EL (cell line): ENCODE results near the gene MS4A10.
"Not testable (repeated sequence)": the region's sequence is repeated elsewhere in the genome, so short reads cannot be mapped to it uniquely, and the experiment has no call there.

Experiments
- DNase-seq: peaks from one replicate; pipeline ENCODE4 v3.0.0-alpha.2; 2016

The MS4A10 gene

DNA sequence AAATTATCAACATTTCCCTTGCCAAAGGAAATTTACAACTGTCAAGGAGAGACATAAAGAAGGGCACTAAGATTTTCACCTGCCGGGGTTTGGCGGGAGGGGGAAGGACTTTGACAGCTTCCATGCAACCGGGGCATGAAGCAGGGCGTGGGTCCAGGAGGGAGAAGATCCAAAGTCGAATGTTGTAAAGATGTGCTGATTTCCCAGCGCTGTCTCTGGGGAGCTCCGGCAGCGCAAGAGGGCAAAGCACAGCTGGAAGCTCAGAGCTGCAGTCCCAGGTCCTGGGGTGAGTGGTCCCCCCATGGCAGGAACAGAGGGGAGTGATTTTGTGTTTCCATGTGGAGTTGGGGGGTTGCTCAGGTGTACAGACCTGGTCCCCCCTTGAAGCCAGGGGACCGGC, at the start of gene MS4A10:
Gene MS4A10, plus strand, starts transcription at position 198 of the 400 bp plus-strand sequence. CDS start 5,003 bp downstream, outside the sequence.
- no peak for DNase-seq

DNA sequence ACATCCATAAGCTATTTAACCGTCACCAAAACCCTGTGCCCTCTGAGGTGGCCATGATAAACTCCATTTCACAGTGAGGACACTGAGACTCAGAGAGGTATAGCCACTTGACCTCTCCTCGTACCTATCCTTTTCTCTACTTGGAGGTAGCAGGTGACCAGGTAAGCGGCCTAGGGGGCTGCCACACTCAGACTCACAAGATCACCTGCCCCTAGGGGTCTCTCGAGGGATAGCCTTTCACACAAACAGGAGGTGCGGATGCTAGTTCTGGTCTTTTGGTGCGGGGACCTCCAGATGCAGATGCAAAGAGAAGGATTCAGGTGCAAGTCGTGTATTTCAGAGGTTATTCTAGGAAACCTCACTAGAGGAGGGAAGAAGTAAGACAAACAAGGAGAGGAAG, 46.0 kb upstream of the MS4A10 start:
- no peak for DNase-seq

DNA sequence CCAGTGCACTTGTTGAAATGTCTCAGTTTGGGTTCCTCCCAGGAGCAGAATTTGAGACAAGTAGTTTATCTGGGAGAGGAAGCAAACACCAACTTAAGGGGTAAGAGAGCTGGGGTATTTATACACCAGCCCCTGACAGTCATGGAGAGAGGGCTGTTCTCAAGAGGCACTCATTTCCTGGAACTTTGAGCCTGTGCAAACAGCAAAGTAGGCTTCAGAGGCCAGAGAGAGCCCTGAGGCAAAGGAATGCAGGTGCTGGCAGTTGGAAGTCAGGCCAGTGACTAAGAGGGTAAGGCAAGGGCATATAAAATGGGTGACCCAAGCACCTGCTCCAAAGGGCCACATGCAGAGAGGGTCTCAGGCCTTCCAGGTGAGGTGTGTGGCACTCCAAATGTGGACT, 44.6 kb upstream of the MS4A10 start:
- DNase-seq: no peak

DNA sequence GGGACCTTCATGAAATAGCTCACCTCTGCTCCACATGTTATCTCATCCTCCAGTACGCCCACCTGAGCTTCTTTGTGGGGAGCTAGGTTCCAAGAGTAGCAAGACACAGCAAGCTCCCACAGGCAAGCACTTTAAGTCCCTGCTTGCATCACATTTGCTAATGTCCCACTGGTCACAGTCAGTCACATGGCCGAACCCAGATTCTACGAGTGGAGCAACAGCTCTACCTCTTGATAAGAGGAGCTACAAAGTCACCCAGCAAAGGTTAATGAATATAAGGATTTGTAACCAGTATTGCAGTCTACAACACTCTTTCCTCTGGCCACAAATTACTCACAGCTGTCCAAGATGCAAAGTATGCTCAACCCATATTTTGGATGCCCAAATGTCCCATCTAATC, 43.7 kb upstream of the MS4A10 start:
- DNase-seq: no peak

DNA sequence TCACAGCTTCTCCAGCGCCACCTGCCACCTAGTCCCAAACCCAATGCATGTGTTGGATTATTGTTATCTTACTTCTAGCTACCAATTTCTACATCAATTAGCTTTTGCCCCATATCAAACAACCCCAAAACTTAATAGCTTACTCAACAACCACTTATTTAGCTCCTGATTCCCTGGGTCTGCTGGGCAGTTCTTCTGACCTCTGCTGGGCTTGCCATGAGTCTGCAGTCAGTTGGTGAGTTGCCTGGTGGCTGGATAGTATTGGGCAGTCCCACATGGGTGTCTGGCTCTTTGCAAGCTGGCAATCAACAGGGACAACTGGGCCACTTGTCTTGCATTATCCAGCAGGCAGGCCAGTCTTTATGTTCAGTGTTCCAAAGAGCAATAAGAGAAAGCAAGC, 42.1 kb upstream of the MS4A10 start:
- no peak for DNase-seq

DNA sequence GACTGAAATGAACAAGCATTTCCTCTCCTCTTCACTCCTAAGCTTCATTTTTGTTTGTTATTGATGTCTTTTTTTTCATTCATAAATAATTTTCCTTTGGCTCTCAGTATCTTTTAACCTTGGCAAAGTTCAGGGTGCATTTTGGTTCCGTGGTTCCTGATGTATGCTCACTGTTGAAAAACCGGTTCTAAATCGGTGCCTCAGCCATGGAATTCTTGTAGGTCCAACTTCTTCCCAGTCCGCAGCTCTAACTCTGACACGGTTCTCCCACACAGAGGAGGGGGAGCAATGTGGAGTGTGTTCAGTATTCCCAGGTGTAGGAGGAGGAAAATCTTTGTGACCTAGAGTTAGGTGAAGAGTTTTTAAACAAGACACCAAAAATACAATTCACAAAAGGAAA, 41.0 kb upstream of the MS4A10 start:
- DNase-seq: no peak

DNA sequence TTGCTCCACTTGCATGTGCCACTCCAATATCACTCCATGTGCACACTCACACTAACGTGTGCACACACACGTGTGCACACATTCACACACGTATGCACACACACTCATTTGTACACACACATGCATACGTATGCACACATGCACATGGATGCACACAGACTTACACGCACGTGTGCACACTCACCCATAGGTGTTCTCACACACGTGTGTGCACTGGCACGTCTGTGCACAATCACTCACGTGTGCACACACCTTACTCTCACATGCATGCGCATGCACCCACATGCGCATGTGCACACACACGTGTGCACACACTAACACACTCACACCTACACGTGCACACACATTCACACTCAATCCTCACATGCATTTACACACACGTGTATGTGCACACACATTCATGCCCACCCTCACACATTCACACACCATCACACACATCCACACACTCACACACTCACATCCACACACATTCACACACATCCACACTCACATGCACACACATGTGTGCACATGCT, 37.7 kb upstream of the MS4A10 start:
- no peak for DNase-seq

DNA sequence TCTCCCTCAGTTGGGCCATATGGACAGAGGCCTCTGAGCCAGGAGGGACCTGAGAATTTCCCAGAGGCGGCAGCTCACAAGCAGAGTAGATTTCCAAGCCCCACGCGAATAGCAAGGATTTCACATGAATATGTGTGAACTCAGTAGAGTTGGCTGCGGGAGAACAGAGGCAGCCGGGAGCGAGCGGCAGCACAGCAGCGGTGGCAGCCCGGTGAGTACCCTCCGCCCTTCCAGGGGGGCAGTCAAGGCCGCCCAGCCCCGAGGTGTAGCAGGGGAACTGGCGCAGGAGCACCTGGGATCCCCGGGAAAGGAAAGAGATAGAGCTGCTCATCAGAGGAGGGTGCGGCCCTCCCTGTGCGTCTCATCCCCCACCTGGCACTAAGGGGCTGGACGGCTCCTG, 36.9 kb upstream of the MS4A10 start:
- no peak for DNase-seq

- DNase-seq: no peak
Observed at GRCh38 chr11:60748821-60749220, 36.3 kb upstream of the MS4A10 start.

DNA sequence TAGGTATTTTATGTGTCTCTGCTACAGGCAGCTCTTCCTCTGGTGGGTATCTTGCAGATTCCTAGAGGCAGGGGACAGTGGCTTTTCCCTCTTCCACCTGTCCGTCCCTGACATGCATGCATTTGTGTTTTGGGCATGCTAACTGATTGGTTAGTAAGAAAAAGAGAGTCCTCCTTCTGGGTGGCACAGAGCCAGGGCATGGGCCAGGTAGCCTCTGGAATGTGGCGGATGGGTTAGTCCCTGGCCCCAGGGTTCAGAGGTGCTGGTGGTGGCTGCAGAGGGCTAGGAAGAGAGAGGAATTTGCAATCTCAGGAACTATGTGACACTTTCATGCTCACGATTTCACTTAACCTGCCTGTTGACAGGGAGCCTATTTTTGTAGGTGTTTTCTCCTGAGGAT, 34.2 kb upstream of the MS4A10 start:
- DNase-seq: no peak

DNA sequence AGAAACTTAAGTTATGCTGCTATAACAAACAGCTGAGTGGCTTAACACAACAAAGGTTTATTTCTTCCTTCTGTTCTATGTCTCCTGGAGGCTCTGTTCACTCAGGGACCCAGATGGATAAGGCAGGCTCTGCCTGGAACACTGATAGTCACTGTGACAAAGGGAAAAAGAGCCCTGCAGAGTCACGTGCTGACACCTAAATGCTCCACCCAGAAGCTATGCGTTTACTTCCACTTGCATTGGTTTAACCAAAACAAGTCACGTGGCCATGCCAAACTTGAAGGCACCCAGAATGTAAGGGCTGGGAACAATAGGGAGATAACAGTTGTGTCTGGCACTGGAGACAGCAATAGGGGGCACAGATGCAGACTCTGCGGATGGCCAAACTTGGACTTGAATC, 31.8 kb upstream of the MS4A10 start:
- no peak for DNase-seq

GRCh38 chr11:60754887-60755286, 30.2 kb upstream of the MS4A10 start:
- no peak for DNase-seq

- DNase-seq: peak; percentile 10
Observed at GRCh38 chr11:60756307-60757032, 28.7 kb upstream of the MS4A10 start, which contains the start of gene MS4A15. TSS of gene MS4A15 (plus strand) at chr11:60756867. CDS start at chr11:60763734, 6,867 bp downstream.

DNA sequence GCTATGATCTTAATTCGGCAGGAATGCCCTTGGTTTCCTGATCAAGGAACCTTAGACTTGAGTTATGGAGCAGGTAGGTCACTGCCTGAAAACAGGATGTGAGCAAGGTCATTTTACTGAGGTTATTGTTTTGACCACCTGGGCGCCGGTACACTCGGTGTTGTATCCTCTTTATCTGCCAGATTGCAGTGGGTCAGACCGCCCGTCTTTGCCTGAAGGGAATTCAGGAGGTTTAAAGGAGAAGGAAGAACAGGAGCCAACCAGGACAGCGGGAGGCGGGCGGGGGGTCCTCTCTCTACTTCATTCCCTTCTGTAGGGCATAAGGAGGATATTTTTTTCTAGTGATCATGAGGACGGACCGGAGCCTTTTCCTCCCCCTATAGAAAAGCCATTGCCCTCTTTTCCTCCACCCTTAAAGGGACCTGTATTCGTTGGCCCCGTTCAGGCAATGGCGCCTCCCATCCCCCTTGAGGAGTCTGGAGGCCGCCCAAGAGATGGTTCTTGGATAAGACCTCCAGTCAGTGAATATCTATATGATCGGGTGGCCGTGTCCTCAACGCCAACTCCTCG, 27.8 kb upstream of the MS4A10 start:
- no peak for DNase-seq

GRCh38 chr11:60758671-60759070, 26.5 kb upstream of the MS4A10 start:
- DNase-seq: not testable (repeated sequence)

GRCh38 chr11:60759438-60760225, 25.5 kb upstream of the MS4A10 start:
- DNase-seq: not testable (repeated sequence)

- DNase-seq: no peak
Observed at GRCh38 chr11:60761436-60762190, 23.5 kb upstream of the MS4A10 start.

- no peak for DNase-seq
Observed at GRCh38 chr11:60762851-60763691, 22.1 kb upstream of the MS4A10 start.

DNA sequence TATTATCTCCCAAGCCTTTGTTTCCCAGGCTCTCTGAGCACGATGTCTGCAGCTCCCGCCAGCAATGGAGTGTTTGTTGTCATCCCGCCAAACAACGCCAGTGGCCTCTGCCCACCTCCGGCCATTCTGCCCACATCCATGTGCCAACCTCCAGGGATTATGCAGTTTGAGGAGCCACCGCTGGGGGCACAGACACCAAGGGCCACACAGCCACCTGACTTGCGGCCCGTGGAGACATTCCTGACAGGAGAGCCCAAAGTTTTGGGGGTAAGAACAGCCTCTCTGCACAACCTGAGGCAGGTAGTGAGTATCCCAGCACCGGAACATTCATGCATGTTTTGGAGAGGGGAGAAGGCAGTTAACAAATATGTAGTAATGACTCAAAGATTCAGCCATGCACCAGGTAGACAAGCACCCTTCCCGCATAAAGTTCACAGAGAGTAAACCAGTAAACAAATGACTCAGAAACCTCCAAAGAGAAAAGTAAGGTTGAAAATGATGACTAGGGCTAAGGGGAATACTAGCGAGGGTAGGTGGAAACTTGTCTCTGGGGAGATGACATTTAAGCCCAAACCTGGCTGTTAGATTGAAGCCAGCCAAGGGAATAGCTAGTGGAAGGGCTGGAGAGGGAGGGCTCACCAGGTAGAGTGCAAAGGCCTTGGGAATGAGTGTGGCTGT, 21.3 kb upstream of the MS4A10 start:
- no peak for DNase-seq

DNA sequence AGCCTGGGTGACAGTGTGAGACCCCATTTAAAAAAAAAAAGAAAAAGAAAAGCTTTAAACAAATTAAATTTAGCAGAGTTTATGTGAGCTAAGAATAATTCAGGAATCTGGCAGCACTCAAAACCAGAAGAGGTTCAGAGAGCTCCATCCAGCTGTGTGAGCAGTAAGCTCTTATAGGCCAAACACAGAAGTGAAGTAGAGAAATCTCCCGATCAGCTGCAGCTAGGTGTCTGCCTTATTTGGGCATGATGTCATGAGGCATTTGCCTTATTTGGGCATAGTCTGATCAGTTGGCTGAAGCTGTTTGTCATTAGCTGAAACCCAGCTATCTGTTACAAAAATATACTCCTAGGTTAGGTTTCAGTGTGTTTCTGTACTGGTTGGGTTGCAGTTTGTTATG, 20.3 kb upstream of the MS4A10 start:
- DNase-seq: no peak

DNA sequence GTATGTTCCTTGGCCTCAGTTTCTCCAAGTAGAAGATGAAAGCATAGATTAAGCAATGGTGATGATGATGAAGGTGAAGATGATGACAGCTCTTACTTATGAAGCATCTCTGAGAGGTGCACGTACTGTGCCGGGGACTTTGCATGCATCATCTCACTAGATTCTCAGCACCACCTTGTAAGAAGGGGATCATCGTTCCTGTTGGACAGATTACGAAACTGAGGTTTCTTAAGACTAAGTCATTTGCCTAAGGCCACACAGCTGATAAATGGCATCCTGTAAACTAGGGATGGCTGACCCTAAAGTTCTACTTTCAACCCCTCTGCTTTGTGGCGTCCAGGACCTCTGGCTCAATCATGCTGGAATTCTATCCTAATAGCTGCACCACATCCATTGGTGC, 19.8 kb upstream of the MS4A10 start:
- DNase-seq: no peak
